GM12801 (cell line): ENCODE measurements around the gene HOXB3.

Experiments used
- TF ChIP-seq, protein P1 (sequence below): IDR thresholded peaks from one replicate; pipeline ENCODE4 v1.5.1; 2011; ENCODE audit warnings: control low read depth; ENCODE audit not compliant: insufficient read length; ENCODE audit errors: extremely low read depth

HOXB3 gene

DNA sequence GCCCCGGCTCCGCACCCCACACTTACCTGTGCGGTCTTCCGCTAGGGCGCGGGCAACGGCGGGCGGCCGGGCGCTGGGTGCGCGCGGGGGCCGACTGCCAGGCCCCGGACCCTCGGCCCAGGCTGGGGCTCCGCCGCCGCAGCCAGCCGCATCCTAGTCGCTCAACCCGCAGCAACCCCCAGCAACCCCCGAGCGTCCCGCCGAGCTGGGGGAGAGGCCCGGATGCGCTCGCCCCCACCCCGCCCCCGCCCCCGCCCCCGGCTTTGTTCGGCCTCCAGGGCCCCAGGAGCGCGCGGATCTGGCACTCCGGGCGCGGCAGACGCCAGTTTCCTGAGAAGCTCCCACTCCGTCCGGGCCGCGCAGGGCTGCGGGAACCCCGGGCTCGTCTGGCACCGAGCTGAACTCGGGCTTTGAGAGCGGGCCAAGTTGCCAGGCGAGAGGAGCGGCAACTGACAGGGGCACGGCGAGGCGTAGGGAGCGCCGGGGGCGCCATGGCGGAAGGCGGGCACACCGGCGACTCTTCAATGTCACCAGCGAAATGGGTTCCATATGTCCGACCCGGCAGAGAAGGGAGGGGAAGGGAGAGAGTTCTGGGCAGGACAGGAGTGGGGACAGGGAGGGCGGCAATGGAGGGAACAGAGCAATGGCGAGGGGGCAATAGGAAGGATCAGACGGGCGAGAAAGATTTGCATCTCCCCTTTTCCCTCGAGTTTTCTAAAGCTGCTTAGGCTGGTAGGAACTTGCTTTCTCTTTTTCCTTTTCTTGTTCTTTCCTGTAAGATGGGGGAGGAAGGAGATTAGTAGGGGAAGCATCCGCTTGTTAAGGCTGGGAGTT lies 25.6 kb downstream of the HOXB3 start:
- TF ChIP-seq, protein P1, sequence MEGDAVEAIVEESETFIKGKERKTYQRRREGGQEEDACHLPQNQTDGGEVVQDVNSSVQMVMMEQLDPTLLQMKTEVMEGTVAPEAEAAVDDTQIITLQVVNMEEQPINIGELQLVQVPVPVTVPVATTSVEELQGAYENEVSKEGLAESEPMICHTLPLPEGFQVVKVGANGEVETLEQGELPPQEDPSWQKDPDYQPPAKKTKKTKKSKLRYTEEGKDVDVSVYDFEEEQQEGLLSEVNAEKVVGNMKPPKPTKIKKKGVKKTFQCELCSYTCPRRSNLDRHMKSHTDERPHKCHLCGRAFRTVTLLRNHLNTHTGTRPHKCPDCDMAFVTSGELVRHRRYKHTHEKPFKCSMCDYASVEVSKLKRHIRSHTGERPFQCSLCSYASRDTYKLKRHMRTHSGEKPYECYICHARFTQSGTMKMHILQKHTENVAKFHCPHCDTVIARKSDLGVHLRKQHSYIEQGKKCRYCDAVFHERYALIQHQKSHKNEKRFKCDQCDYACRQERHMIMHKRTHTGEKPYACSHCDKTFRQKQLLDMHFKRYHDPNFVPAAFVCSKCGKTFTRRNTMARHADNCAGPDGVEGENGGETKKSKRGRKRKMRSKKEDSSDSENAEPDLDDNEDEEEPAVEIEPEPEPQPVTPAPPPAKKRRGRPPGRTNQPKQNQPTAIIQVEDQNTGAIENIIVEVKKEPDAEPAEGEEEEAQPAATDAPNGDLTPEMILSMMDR = no peak

DNA sequence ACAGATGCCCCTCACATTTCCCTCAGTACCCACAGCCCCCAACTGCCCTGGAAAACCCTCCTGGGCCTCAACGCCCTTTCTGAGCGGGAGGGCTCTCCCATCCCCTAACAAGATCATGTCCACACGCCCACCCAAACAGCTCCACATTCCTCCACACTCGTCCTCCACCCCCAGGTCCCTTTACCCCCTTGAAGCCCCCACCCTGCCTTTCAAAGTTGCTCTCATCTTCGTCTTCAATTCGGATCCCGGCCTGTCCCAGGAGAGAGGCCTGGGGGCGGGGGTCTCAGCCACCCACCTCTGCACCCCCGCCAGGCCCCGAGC lies 26.2 kb downstream of the HOXB3 start:
- TF ChIP-seq, protein P1 = no peak

DNA sequence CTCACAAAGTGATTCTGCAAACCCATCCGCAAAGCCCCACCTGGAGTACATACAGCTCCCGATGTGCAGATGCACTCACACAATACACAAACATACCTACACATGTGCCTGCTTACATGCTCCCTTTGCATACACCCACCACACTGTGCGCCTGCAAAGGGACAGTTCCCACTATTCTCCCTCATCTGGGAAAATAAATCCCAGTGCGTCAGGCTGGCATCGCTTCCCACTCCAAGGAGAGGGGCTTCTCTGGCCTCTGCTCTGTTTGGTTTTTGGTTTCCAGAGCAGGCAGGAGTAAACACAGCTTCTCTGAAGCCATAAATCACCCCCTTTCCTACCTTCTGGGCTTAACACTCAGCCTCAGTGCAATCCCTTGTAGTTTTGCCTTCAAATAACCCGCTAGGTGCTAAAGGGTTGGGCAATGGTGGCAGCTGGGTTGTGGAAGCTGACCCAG lies 26.6 kb downstream of the HOXB3 start:
- TF ChIP-seq, protein P1 = no peak

DNA sequence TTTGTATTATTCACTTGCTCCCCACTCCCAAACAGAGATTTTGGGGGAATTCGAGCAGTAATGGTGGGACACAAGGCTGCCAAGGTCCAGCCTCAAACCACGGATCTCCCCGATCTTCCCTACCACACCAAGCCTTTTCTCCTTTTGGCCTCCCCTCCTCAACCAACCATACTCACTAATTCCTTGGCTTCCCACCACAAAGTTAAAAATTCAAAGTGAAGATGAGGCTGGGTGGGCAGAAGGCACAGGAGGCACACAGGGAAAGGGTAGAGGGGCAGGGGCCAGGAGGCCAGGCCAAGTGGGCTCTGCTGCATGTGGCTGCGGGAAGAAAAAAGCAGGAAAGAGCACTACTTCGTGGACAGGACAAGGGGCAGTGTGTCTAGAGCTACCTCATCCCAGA lies 27.1 kb downstream of the HOXB3 start:
- TF ChIP-seq, protein P1 = no peak

DNA sequence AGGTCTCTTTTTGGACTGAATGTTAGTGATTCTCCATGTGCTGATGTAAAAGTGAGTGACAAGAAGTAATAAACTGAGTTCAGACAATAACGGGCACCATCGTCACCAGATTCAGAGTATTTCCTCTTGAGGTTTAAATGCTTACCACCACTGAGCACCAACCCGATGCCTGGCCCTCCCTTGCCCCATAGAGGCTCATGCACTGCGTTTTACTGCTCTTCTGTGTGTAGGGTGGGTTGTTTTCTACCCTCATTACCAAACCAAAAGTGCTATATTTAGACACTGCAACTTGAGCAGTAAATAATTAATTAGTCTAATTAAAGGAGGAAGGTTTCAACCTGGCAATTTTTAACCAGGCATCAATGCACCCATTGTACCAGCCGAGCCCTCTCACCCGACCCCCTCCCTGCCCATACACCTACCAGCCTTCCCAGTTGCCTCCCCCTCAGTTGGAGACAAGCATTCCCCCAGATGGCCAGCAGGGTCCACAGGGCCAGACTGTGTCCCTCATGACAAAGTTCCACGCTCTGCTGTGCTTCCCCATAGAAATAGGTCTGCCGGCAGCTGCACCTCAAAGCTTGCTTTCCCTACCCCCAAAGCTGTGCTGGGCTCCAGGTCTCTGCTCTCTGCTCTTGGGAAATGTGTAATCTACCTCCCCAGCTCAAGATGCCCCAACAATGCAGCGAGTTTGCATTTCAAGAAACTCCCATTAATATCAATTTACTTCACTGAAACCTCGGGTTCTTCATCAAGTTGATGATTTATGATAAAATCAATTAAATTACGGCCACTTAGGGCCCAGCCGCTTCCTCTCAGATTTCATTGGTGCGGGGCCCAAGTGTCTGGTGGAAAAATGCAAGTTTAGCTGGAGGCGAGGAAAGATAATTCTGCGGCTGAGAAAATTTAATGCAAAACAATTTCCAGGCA lies 27.9 kb downstream of the HOXB3 start:
- TF ChIP-seq, protein P1 = no peak

DNA sequence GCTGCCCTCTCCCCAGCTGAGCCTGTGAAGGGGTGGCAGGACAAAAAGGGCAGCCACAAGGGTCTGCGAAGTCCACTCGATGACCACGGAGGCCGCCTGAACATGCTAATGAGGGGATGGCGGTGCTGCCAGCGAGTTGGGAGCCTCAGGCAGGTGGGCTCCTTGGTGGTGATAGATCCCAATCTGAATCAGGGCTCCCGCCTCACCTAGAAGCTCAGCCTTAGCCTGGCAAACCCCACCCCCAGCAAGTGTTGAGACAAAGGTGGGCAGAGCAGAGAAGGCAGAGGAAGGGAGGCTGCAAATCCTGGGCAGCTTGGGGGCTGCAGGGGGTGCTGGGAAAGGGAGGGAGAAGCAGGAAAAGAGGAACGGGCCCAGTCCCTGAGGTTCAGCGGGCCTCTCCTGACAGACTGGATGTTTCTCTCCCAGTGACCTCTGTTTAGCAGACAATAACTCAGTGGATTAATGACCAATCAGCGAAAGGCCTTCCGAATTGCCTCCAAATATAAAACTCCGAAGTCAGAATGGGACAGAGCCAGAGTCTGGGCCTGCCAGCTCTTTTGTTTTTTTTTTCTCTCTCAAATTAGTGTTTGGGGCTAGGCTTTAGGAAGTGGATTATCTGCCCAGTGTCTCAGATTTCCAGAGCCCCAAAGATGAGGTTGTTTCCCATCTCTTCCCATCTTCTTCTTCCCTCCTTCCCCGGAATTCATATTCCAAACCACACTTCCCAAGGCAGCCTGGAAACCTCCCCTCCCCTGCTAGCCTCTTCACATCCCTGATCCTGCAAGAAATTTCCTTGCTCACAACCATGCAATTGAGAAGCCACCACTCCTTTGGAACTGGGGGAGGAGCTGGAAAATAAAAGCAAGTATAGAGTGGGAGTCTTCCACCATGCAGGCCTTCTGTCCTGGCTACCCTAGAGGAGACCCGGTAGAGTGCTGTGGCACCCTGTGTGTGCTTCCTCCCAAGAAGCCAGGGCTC lies 29.9 kb downstream of the HOXB3 start:
- TF ChIP-seq, protein P1 = no peak
